Panc1 (cell line): ENCODE results near the gene GNB1.

Source experiments
- POLR2AphosphoS5 ChIP-seq: IDR thresholded peaks from 2 replicates; pipeline ENCODE4 v1.6.1; 2012; ENCODE audit warnings: mild to moderate bottlenecking, low read depth, low read length, moderate library complexity
- TF ChIP-seq, protein P1 (sequence below): fragments of 450-650 bp; IDR thresholded peaks from 2 replicates; pipeline ENCODE4 v1.5.1; 2017; ENCODE audit warnings: mild to moderate bottlenecking
- TF ChIP-seq, protein P2 (sequence below), 2 experiments: IDR thresholded peaks; 2 replicates each; pipeline ENCODE4 v1.6.1; 2011 to 2012; ENCODE audit warnings: low read depth in 2 of 2, control low read depth in 1 of 2, low read length in 1 of 2, mild to moderate bottlenecking in 1 of 2, moderate library complexity in 1 of 2; ENCODE audit not compliant: insufficient read depth in 1 of 2

DNA sequence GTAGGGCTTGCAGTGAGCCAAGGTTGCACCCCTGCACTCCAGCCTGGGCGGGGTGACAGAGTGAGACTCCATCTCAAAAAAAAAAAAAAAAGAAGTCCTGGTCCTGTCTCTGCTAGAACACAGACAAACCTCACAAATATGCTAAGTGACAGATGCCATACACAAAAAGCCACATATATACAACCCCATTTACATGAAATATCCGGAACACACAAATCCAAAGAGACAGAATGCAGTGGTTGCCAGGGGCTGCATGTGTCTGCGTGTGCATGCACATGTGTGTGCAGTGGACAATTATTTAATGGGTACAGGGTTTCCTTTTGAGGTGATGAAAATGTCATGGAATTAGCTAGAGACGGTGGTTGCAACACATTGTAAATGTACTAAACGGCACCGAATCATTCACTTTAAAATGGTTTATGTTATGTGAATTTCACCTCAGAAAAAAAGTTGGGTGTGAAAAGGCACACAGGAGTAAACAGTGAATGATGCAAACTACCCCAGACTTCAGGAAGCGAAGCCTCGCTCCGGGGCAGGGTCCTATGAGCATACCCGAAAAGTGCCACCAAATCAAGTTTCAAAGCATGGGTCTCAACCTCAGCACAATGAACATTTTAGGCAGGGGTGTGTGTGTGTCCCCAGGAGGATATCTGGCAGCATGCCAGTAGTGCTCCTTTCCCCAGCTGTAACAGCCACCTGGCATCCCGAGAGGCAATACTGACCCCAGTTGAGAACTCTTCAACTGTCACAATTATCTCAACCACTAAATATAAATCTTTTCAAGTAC lies 48.3 kb downstream of the GNB1 start:
- TF ChIP-seq, protein P1, sequence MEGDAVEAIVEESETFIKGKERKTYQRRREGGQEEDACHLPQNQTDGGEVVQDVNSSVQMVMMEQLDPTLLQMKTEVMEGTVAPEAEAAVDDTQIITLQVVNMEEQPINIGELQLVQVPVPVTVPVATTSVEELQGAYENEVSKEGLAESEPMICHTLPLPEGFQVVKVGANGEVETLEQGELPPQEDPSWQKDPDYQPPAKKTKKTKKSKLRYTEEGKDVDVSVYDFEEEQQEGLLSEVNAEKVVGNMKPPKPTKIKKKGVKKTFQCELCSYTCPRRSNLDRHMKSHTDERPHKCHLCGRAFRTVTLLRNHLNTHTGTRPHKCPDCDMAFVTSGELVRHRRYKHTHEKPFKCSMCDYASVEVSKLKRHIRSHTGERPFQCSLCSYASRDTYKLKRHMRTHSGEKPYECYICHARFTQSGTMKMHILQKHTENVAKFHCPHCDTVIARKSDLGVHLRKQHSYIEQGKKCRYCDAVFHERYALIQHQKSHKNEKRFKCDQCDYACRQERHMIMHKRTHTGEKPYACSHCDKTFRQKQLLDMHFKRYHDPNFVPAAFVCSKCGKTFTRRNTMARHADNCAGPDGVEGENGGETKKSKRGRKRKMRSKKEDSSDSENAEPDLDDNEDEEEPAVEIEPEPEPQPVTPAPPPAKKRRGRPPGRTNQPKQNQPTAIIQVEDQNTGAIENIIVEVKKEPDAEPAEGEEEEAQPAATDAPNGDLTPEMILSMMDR: no peak
- TF ChIP-seq, protein P2, sequence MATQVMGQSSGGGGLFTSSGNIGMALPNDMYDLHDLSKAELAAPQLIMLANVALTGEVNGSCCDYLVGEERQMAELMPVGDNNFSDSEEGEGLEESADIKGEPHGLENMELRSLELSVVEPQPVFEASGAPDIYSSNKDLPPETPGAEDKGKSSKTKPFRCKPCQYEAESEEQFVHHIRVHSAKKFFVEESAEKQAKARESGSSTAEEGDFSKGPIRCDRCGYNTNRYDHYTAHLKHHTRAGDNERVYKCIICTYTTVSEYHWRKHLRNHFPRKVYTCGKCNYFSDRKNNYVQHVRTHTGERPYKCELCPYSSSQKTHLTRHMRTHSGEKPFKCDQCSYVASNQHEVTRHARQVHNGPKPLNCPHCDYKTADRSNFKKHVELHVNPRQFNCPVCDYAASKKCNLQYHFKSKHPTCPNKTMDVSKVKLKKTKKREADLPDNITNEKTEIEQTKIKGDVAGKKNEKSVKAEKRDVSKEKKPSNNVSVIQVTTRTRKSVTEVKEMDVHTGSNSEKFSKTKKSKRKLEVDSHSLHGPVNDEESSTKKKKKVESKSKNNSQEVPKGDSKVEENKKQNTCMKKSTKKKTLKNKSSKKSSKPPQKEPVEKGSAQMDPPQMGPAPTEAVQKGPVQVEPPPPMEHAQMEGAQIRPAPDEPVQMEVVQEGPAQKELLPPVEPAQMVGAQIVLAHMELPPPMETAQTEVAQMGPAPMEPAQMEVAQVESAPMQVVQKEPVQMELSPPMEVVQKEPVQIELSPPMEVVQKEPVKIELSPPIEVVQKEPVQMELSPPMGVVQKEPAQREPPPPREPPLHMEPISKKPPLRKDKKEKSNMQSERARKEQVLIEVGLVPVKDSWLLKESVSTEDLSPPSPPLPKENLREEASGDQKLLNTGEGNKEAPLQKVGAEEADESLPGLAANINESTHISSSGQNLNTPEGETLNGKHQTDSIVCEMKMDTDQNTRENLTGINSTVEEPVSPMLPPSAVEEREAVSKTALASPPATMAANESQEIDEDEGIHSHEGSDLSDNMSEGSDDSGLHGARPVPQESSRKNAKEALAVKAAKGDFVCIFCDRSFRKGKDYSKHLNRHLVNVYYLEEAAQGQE (IDR thresholded peaks at IDR 0.05; ENCODE audit: insufficient read depth in 1 of 2, low read depth in 2 of 2, low read length in 1 of 2): no peak
- TF ChIP-seq POLR2AphosphoS5: no peak
